G401.6 (cell line): ENCODE measurements around the gene MRPS34.

Experiments used
- FAIRE-seq: peaks from 2 replicates; lab custom pipeline; 2012; peaks lifted over from hg19 to GRCh38; lab: Jason Lieb, UNC

MRPS34 gene

GRCh38 chr16:1726661-1727502, 46.1 kb downstream of the MRPS34 start:
- FAIRE-seq, result no peak

GRCh38 chr16:1724491-1724890, 48.4 kb downstream of the MRPS34 start:
- FAIRE-seq, result no peak

- FAIRE-seq, result peak; percentile 79
These were observed 49.3 kb downstream of the MRPS34 start for GRCh38 chr16:1723450-1724147.
